HG03066 (cell line): ENCODE results near the gene RELN.

Experiments used
- ATAC-seq: cut with Tn5 transposase; IDR thresholded peaks from one replicate; pipeline ENCODE4 v1.9.1; 2021; ENCODE audit warnings: low read depth; ENCODE audit not compliant: unreplicated experiment

RELN gene

DNA sequence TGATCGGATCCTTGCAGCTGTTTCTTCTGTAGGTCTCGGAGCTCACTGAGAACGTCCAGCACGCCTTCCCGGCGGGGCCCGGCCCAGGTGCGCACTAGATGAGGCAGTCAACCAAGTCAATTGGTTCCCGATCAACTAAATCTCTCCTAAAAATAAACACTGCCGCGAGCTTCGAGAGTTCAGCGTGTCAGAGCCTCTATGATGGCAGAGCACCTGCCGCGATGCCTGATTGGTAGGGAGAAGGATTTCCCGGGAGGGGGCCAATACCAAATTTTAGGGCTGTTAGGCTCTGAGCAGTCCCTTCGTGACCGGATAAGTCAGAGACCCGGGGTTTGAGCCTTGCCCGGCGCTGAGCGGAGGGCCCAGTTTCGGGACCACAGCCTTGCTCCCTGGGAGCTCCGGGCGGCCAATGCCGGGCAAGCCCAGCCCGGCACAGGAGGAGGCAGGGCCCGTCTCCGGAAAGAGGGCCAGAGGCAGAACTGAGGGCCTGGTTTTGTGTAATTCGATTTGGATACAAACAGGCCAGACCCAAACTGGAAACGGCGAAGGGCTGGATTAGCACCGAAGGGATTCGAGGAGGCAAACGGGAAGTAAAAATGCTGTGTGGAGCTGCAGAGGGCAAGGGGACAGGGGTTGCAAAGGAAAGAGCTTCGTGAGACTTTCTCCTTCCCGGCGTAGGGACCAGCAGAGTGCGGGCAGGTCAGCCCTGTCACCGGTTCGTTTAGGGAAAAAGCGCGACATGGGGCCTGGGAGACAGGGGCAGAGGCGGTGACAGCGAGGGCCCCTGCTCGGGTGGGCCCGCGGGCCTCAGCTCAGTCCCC is 544.0 kb downstream of the RELN start:
- no peak for ATAC-seq

DNA sequence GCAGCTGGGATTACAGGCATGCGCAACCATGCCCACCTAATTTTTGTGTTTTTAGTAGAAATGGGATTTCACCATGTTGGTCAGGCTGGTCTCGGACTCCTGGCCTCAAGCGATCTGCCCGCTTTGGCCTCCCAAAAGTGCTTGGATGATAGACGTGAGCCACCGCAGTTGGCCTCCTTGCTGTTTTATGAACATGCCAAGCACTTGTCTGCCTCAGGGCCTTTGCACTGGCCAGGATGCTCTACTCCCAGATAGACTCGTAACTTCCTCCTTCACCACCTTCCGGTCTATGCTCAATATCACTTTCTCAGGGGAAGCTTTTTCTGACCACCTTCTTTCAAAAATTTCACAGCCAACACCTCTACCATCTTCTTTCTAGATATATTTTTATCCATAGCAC is 549.8 kb downstream of the RELN start:
- no peak for ATAC-seq

DNA sequence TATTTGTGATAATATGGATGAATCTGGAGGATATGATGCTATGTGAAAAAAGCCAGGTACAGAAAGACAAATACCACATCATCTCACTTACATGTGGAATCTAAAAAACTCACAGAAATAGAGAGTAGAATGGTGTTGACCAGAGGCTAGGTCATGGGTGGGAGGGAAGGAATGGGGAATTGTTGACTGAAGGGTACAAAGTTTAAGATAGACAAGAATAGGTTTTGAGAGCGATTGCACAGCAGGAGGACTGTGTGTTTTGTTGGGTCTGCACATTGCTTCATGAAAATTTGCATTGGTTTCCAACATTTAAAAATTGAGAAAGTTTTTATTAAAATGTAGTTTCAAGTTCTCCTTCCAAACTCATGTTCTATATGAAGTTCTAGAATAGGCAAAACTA is 551.8 kb downstream of the RELN start:
- ATAC-seq: no peak

- no peak for ATAC-seq
These were observed 556.7 kb downstream of the RELN start for GRCh38 chr7:103432712-103433111.

DNA sequence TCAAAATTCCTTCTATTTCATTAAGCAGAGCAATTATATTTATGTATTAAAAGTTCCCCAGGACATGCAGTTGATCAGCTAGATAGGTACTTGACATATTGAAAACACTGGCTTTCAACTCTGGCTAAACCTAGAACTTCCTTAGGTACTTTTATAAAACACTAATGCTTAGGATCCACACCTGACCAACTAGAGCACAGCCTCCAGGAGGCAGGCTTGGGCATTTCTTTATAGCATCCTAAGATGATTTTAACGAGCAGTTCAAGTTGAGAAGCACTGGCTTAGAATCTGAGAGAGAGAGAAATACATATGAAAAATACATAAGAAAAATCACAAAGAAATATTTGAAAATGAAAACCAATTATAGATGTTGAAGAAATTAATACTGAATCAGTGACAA is 564.3 kb downstream of the RELN start:
- ATAC-seq: no peak

DNA sequence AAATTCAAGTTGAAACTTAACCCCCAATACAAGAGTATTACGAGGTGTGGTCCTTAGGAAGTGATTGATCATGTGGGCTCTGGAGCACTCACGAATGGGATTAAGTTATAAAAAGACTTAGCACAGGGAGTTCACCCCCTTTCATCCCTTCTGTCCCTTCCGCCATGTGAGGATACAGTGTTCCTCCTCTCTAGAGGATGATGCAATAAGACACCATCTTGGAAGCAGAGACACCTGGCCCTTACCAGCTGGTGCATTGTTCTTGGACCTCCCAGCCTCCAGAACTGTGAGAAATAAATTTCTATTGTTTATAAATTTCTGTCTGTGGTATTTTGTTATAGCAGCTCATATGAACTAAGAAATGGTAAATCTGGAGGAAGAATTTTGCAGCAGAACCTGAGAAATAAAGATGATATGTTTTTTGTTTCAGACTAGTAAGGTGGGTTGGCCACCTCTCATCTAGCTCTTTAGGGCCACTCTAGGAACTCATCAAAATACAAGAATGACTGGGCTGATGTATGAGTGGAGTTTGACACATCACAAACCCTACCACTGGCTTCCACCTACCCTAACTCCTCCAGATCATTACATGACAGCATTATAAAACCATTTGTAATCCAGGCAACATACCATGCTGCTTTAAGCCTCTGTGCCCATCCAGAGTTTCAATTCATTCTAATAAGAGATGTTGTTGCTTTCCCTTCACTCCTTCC is 565.8 kb downstream of the RELN start:
- no peak for ATAC-seq
